Stimulated activated CD4-positive, alpha-beta T cell treated with anti-CD3 and anti-CD28 coated beads, Interleukin-2, amount 100 ng/mL, for 48 hours (primary cell): ENCODE data around the gene CYP3A5.
"Not testable (repeated sequence)": the region's sequence is repeated elsewhere in the genome, so short reads cannot be mapped to it uniquely, and the experiment has no call there.

Experiments
- DNase-seq, 2 donors: peaks; one replicate each; pipeline ENCODE4 v3.0.0-alpha.2; 2020

The CYP3A5 gene

GRCh38 chr7:99637414-99637813, 42.4 kb downstream of the CYP3A5 start:
- DNase-seq: not testable (repeated sequence)

GRCh38 chr7:99631295-99632109, 48.3 kb downstream of the CYP3A5 start:
- peak in 1 of 2 donors; percentile 28 for DNase-seq

- DNase-seq: no peak
Observed at GRCh38 chr7:99629643-99630042, 50.2 kb downstream of the CYP3A5 start.

DNA sequence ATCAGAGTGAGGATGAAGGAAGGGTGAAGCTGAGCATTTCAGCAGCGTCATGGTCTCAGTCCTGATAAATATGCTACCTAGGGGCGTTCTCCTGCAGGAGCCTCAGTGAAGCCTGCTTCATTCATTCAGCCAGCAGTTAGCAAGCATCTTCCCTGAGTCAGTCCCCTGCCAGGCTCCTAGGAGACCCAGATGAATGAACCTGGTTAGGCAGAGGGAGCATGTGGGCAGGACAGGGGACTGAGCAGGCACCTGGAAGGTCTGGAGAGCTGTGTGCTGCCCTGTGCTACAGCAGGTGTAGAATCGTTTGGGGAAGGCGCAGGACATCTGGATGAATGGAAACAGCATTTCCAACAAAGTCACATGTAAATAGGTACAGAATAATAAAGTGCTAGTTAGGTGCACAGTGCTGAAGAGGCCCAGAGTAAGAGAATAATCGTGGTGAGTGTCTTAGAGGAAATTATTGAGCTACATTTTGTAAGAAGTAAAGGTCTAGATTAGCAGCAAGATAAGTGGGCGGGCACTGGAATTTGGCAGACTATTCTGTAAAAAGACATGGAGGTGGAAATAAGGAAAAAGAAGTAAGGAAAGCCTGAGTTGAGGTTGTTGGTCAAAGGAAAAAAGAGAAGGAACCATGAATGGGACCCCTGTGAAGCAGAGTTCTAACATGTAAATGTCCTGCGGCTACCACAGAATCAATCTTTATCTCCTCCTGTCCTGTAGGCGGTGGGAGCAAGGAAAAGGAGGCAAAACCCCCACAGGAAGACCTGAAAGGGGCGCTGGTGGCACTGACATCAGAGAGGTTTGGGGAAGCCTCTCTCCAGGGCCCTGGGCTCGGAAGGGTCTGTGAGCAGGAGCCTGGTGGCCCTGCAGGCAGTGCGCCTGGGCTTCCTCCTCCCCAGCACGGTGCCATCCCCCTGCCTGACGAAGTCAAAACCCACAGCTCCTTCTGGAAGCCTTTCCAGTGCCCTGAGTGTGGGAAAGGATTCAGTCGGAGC, 51.0 kb downstream of the CYP3A5 start:
- DNase-seq: no peak

DNA sequence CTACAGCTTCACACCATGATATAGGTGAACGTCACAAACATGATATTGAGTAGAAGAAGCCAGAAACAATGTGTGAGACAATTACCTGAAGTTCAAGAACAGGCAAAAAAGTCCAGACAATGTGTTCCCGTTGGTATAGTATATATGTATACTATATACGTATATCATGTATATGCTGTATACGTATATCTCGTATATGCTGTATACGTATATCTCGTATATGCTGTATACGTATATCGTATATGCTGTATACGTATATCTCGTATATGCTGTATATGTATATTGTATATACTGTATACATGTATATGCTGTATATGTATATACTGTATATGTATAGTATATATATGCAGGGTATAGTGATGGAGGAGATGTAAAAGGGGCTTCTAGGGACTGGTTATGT, 52.3 kb downstream of the CYP3A5 start:
- no peak for DNase-seq

GRCh38 chr7:99626661-99627060, 53.1 kb downstream of the CYP3A5 start:
- DNase-seq: no peak

GRCh38 chr7:99625961-99626360, 53.8 kb downstream of the CYP3A5 start:
- DNase-seq: no peak

- DNase-seq: no peak
Observed at GRCh38 chr7:99625321-99625720, 54.5 kb downstream of the CYP3A5 start.

DNA sequence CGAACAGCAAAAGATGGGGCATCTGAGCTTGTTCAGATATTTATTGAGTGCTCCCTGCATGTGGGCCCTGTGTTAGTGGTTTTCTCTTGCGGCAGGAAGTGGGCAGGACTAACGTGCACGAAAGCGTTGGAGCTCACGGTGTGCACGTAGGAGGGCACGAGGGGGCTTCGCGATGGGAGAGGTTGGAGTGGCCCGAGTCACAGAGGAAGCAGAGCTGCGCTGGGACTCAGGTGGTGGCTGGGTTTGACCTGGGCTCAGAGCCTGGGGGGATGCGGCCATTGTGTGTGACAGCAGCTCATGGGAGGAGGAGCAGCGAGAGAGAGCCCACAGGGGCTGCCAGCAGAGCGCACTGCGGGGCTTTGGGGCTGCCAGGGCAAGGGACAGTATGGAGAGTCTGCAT, 55.3 kb downstream of the CYP3A5 start:
- peak in 1 of 2 donors; percentile 50 for DNase-seq

DNA sequence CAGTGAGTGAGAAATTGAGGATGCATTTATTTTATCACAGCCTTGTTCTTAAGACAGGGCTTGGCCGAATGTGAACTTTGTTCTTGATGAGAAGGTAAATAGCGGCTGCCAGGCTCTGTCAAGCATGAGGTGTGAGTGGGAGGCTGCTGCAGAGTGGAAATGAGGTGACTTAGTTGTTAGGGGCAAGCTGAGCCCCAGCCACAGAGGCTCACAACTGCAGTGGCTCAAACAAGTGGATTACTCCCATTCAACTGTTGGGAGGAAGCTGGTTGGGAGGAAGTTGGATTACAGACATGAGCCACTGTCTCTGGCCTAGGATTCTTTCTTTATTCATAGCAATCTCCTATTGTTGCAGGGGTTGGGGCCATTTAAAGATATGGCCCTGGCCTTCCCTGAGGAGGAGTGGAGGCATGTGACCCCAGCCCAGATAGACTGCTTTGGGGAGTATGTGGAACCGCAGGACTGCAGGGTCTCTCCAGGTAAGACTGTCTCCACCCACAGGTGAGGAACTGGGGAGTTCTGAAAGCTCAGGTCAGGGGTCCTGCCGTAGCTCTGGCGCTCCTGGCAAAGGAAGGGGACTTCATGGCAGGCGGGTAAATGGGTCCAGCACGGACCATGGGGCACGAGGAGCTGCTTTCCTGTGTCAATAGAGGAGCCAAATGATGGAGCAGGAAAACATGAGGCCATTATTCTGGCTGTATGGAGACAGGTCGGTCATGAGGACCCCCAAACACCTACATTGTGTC, 55.9 kb downstream of the CYP3A5 start:
- DNase-seq: no peak

DNA sequence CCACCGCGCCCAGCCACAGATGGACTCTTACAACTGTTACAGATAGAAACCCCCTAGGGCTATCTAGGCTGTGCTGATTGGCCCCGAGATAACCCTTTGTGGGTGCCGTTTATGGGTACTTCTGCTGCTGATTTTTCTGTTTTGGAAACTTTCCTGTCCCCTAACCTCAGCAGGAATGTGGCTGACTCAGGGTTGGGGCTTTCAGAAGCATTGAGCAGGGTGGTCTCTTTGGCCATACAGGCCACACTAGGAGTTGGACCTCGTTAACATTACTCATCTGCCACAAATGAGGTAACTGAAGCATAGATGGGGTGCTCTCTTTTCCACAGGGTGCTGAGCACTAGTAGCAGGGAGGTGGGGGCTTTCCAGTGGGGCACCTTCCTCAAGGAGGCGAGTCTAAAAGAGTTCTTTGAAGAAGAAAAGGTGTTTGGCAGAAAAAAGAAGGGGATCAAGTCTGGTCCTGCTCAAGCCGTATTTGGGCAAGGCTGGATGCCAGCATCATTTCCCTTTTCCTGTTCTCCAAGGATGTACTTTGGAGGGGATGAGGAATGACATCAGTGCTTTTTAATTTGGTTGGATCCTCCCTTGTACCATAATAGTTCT, 56.6 kb downstream of the CYP3A5 start:
- no peak for DNase-seq

DNA sequence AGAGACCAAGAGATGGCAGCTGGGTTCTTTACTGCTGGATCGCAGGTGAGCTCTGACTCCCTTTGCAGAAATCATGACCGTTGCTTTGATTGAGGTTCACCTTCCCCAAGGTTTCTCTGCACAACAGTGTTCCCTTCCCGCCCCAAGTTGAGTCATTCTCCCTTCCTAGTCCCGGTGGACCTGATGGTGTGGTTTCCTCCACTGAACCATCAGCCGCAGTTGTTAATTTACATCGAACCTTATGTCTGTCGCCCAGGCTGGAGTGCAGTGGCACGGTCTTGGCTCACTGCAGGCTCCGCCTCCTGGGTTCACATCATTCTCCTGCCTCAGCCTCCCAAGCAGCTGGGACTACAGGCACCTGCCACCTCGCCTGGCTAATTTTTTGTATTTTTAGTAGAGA, 57.2 kb downstream of the CYP3A5 start:
- no peak for DNase-seq

GRCh38 chr7:99621271-99621670, 58.5 kb downstream of the CYP3A5 start:
- no peak for DNase-seq

DNA sequence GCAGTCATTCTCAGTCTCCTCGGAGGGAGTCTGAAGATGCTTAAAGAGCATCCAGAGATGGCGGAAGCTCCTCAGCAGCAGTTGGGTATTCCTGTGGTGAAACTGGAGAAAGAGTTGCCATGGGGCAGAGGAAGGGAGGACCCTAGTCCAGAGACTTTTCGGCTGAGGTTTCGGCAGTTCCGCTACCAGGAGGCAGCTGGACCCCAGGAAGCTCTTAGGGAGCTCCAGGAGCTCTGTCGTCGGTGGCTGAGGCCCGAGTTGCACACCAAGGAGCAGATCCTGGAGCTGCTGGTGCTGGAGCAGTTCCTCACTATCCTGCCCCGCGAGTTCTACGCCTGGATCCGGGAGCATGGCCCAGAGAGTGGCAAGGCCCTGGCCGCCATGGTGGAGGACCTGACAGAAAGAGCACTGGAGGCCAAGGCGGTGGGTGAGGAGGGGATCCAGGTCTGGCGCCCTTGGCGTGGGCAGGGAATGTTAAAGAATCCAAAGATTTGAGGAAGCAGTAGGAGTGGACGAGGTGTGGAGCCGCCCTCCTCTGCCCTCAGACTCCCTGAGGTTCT, 60.1 kb downstream of the CYP3A5 start:
- DNase-seq: no peak

GRCh38 chr7:99618726-99619125, 61.1 kb downstream of the CYP3A5 start:
- no peak for DNase-seq

- DNase-seq: no peak
Observed at GRCh38 chr7:99617192-99617781, 62.5 kb downstream of the CYP3A5 start.

GRCh38 chr7:99616359-99617191, 63.2 kb downstream of the CYP3A5 start, which contains the start of gene ZSCAN25:
Gene ZSCAN25, plus strand, starts transcription at chr7:99616946. Its CDS starts 2,661 bp downstream, at chr7:99619607.
- peak; percentile 79 to 80 for DNase-seq

GRCh38 chr7:99615989-99616358, 63.8 kb downstream of the CYP3A5 start:
- DNase-seq: no peak

- DNase-seq: no peak
Observed at GRCh38 chr7:99614495-99614894, 65.3 kb downstream of the CYP3A5 start.

- no peak for DNase-seq
Observed at GRCh38 chr7:99607548-99607947, 72.2 kb downstream of the CYP3A5 start.

DNA sequence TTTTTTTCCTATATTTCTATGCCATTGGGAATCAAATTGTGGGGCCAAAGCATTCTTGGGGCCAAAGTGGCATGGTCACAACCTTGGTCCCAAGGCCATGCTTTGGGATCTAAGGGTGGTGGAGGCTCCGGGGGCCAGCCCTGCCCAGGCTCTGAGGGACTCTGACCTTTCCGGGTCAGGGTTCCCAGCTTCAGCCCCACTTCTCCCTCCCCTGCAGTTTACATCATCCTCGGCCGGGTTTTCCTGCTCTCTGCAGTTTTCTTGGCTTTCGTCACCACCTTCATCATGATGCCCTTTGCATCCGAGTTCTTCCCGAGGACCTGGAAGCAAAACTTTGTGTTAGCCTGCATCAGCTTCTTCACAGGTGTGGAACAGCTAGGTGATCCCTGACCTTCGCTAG, 73.3 kb downstream of the CYP3A5 start:
- DNase-seq: no peak
